Mesenteric fat pad (tissue), 1 donor: ENCODE measurements around the gene SREBF1. TPM values are rescaled to one million over a fixed set of nuclear protein-coding genes. Genes with fewer than 3 reads are reported as not detected.

Source experiments
- DNase-seq: peaks from one replicate; pipeline ENCODE4 v3.0.0-alpha.2; 2020; ENCODE audit warnings: low spot score
- microRNA-seq: library from miRNA; unstranded; fragments of <30 nt; microRNA quantifications from one replicate; pipeline ENCODE4 v1.2.0, GENCODE V29; 2020; ENCODE audit warnings: borderline number of aligned reads
- total RNA-seq: library from RNA; stranded (reverse); fragmentation: NEBNext Ultra II Directional; extraction: Animal tissue kit (Norgen Biotek cat#: 25700); gene quantifications from one replicate; pipeline ENCODE4 v1.2.1, GENCODE V29; 2021
- donor health status: DM: yes; HTN: yes; CAD: no.

SREBF1 gene
- total RNA-seq, 1 donor from 2014 or later, result 39.9 TPM

GRCh38 chr17:17766077-17766743 is 70.6 kb downstream of the SREBF1 start:
- DNase-seq, result no peak

- DNase-seq, result no peak
Observed at GRCh38 chr17:17765359-17766076, 71.3 kb downstream of the SREBF1 start.

- no peak for DNase-seq
Observed at GRCh38 chr17:17763734-17764133, 73.1 kb downstream of the SREBF1 start.

GRCh38 chr17:17763136-17763535 is 73.7 kb downstream of the SREBF1 start:
- no peak for DNase-seq

GRCh38 chr17:17762744-17763105 is 74.1 kb downstream of the SREBF1 start:
- DNase-seq, result no peak

Small RNA genes within 50 kb of the gene (microRNA-seq; reads per million reads assigned to microRNA genes)
- gene MIR33B (35.6 reads per million, percentile 31 among the genes with 10 or more reads in this experiment), gene MIR6777 (not detected)

Other genes starting within 250 kb of the SREBF1 start
- gene PEMT, start 245.3 kb downstream of the SREBF1 start, total RNA-seq, result 151 TPM
- 21.2 TPM for gene RAI1, start 155.5 kb downstream of the SREBF1 start, total RNA-seq
- 43.7 TPM for gene TOM1L2, start 135.4 kb upstream of the SREBF1 start, total RNA-seq
- 0.32 TPM for gene DRC3, start 135.9 kb upstream of the SREBF1 start, total RNA-seq
- gene ATPAF2, start 202.2 kb upstream of the SREBF1 start, total RNA-seq, result 20.8 TPM
- gene GID4, start 202.4 kb upstream of the SREBF1 start, total RNA-seq, result 17.4 TPM